ENCODE measurements around the gene TMEM33.
A peak's percentile ranks its signal among the peaks of the same experiment; 100 is the strongest.

- TF ChIP-seq CTCF (IDR thresholded peaks at IDR 0.05) (peak in 2 of 6 experiments; percentile 19 to 38), POLR2A (IDR thresholded peaks at IDR 0.05) (no peak)
Measured at GRCh38 chr4:41963105-41963504, 27.9 kb downstream of the TMEM33 start.
